KMS-11 (cell line): Measurements from ENCODE around the gene CFAP73.

Experiments used
- H2AFZ ChIP-seq: fragments of 200-600 bp; sonication (generic); 2 replicates; pipeline ENCODE4 v1.6.1; 2016; ENCODE audit warnings: antibody characterized with exemption, mixed run types, low read depth
- H3K27ac ChIP-seq: fragments of 200-600 bp; sonication (generic); 2 replicates; pipeline ENCODE4 v1.6.1; 2016; ENCODE audit warnings: mild to moderate bottlenecking, mixed run types
- H3K27me3 ChIP-seq: fragments of 200-600 bp; sonication (generic); 2 replicates; pipeline ENCODE4 v1.6.1; 2017; ENCODE audit warnings: mild to moderate bottlenecking, low read depth, mixed run types, moderate library complexity; ENCODE audit not compliant: insufficient read depth
- H3K36me3 ChIP-seq: fragments of 200-600 bp; sonication (generic); 2 replicates; pipeline ENCODE4 v1.6.1; 2017; ENCODE audit warnings: mild to moderate bottlenecking, mixed run types; ENCODE audit not compliant: insufficient read depth
- H3K4me1 ChIP-seq: fragments of 200-600 bp; sonication (generic); 2 replicates; pipeline ENCODE4 v1.6.1; 2016; ENCODE audit warnings: mild to moderate bottlenecking, low read depth, mixed run types; ENCODE audit not compliant: poor library complexity, severe bottlenecking
- H3K4me2 ChIP-seq: fragments of 200-600 bp; sonication (generic); 2 replicates; pipeline ENCODE4 v1.7.0; 2016; ENCODE audit warnings: mild to moderate bottlenecking, mixed run types
- H3K4me3 ChIP-seq: fragments of 200-600 bp; sonication (generic); IDR thresholded peaks from 2 replicates; pipeline ENCODE4 v1.6.1; 2017; ENCODE audit warnings: low read depth, low read length, mixed read lengths; ENCODE audit not compliant: insufficient read depth
- H3K79me2 ChIP-seq: fragments of 200-600 bp; sonication (generic); 2 replicates; pipeline ENCODE4 v1.6.1; 2016; ENCODE audit warnings: low read depth, mixed run types; ENCODE audit not compliant: insufficient read depth
- H3K9ac ChIP-seq: fragments of 200-600 bp; sonication (generic); 2 replicates; pipeline ENCODE4 v1.6.1; 2016; ENCODE audit warnings: mild to moderate bottlenecking, mixed run types
- H4K20me1 ChIP-seq: fragments of 200-600 bp; sonication (generic); 2 replicates; pipeline ENCODE4 v1.6.1; 2016; ENCODE audit warnings: mild to moderate bottlenecking, mixed run types; ENCODE audit not compliant: insufficient read depth
- TF ChIP-seq, protein P1 (sequence below): fragments of 200-600 bp; sonication (generic); conservative IDR thresholded peaks from 2 replicates; pipeline ENCODE4 v1.6.1; 2017; ENCODE audit warnings: low read depth, mild to moderate bottlenecking, antibody characterized with exemption, low read length, moderate library complexity, mixed read lengths

CFAP73 gene

DNA sequence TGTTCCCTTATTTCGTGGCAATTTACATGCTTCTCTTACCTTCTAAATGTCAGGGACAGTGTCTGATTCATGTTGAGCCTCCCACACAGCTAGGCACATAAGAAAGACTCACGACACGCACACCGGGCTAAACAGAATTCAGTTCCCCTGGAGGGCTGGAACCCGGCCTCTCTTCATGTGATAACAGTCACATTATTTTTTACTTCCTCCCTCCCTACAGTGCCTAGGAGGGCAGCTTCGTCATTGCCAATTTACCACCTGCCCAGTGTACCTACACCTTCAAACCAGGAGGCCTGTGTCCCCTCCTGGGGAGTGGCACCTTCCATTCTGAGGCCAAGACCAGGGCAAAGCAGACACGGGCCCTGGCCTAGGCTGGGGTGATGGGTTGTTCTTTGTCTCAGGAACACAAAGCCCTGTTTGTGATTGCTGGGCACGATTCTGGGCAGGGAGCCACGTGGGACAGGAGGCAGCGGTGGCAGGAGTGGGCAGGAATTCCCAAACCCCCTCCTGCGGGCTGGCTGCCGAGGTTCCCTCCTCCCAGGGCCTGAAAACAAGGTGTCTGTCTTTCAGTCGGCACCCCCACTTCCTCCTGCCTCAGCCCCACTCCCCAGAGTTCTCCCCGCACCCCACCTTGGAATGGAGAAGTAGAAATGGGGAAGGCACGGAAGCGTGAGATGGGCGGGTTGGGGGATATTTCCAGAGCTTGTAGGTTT, 7.2 kb upstream of the CFAP73 start:
- Histone ChIP-seq H3K9ac (no peak overlapping the region), H3K27me3 (no peaks in the 10 kb centered on the region), H3K4me1 (peaks cover 9% of the 10 kb centered on the region), H3K79me2 (no peaks in the 10 kb centered on the region), H4K20me1 (no peaks in the 10 kb centered on the region), H3K4me2 (no peak overlapping the region), H3K36me3 (no peaks in the 10 kb centered on the region), H2AFZ (no peak overlapping the region), H3K4me3 (no peak overlapping the region), H3K27ac (no peak overlapping the region)
- TF ChIP-seq, protein P1, sequence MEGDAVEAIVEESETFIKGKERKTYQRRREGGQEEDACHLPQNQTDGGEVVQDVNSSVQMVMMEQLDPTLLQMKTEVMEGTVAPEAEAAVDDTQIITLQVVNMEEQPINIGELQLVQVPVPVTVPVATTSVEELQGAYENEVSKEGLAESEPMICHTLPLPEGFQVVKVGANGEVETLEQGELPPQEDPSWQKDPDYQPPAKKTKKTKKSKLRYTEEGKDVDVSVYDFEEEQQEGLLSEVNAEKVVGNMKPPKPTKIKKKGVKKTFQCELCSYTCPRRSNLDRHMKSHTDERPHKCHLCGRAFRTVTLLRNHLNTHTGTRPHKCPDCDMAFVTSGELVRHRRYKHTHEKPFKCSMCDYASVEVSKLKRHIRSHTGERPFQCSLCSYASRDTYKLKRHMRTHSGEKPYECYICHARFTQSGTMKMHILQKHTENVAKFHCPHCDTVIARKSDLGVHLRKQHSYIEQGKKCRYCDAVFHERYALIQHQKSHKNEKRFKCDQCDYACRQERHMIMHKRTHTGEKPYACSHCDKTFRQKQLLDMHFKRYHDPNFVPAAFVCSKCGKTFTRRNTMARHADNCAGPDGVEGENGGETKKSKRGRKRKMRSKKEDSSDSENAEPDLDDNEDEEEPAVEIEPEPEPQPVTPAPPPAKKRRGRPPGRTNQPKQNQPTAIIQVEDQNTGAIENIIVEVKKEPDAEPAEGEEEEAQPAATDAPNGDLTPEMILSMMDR = no peak

GRCh38 chr12:113142886-113143332, 6.6 kb upstream of the CFAP73 start:
- Histone ChIP-seq H3K27ac (no peak overlapping the region), H3K4me1 (peaks cover 7% of the 10 kb centered on the region), H3K79me2 (no peaks in the 10 kb centered on the region), H3K4me3 (no peak overlapping the region), H2AFZ (no peak overlapping the region), H3K9ac (no peak overlapping the region), H3K27me3 (no peaks in the 10 kb centered on the region), H3K4me2 (no peak overlapping the region), H3K36me3 (no peaks in the 10 kb centered on the region), H4K20me1 (no peaks in the 10 kb centered on the region)
- TF ChIP-seq, protein P1 = no peak

GRCh38 chr12:113143959-113144358, 5.6 kb upstream of the CFAP73 start:
- Histone ChIP-seq H3K27ac (no peak overlapping the region), H2AFZ (no peak overlapping the region), H3K4me3 (no peak overlapping the region), H3K36me3 (no peaks in the 10 kb centered on the region), H3K4me1 (no peaks in the 10 kb centered on the region), H3K79me2 (no peaks in the 10 kb centered on the region), H4K20me1 (no peaks in the 10 kb centered on the region), H3K4me2 (no peak overlapping the region), H3K27me3 (no peaks in the 10 kb centered on the region), H3K9ac (no peak overlapping the region)
- TF ChIP-seq, protein P1 = no peak

DNA sequence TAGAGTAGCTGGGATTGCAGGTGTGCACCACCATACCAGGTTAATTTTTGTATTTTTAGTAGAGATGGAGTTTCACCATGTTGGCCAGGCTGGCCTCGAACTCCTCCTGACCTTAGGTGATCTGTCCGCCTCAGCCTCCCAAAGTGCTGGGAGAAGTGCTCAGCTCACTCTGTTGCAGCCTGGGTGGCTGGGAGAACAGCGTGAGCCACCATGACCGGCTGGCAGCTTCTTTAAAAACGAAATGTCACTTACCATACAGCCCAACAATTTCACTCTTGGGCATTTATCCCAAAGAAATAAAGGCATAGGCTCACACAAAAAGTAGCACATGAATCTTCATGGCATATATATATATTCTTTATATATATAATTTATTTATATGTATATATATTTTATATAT, 4.7 kb upstream of the CFAP73 start:
- TF ChIP-seq, protein P1 = no peak

More for the DNA sequence above, 4.7 kb upstream of the CFAP73 start:
- Histone ChIP-seq H4K20me1 (no peaks in the 10 kb centered on the region), H2AFZ (no peak overlapping the region), H3K36me3 (no peaks in the 10 kb centered on the region), H3K4me3 (no peak overlapping the region), H3K4me2 (no peak overlapping the region), H3K9ac (no peak overlapping the region), H3K27me3 (no peaks in the 10 kb centered on the region), H3K4me1 (no peaks in the 10 kb centered on the region), H3K79me2 (no peaks in the 10 kb centered on the region), H3K27ac (no peak overlapping the region)
